Mesendoderm (in vitro differentiated cells): Measurements from ENCODE around the gene PTPRG.
A peak's percentile ranks its signal among the peaks of the same experiment; 100 is the strongest.

Experiments used
- DNase-seq: peaks from one replicate; pipeline ENCODE4 v3.0.0; 2013
- H2AK5ac ChIP-seq: 2 replicates; pipeline ENCODE4 v1.6.1; 2013; ENCODE audit warnings: low read length, inconsistent platforms
- H2BK120ac ChIP-seq: 2 replicates; pipeline ENCODE4 v1.6.1; 2013; ENCODE audit warnings: low read depth, mild to moderate bottlenecking, low read length, moderate library complexity, mixed read lengths
- H2BK15ac ChIP-seq: replicated peaks from 2 replicates; pipeline ENCODE4 v1.6.1; 2013; ENCODE audit warnings: low read depth, mild to moderate bottlenecking, moderate library complexity
- H2BK5ac ChIP-seq: 2 replicates; pipeline ENCODE4 v1.6.1; 2013; ENCODE audit warnings: low read length, inconsistent platforms
- H3K18ac ChIP-seq: 2 replicates; pipeline ENCODE4 v1.6.1; 2013; ENCODE audit warnings: mild to moderate bottlenecking, low read length, mixed read lengths
- H3K23ac ChIP-seq: one replicate; pipeline ENCODE4 v1.6.1; 2013; ENCODE audit warnings: low read length
- H3K27ac ChIP-seq: 2 replicates; pipeline ENCODE4 v1.5.1; 2013; ENCODE audit warnings: low read depth, mild to moderate bottlenecking, inconsistent platforms, low read length, moderate library complexity
- H3K27me3 ChIP-seq: 2 replicates; pipeline ENCODE4 v1.6.1; 2013; ENCODE audit warnings: low read length, control low read depth, mild to moderate bottlenecking, inconsistent platforms; ENCODE audit not compliant: insufficient read depth, poor library complexity
- H3K36me3 ChIP-seq: 2 replicates; pipeline ENCODE4 v1.6.1; 2013; ENCODE audit warnings: low read length, inconsistent platforms; ENCODE audit not compliant: control insufficient read depth, insufficient read depth
- H3K4ac ChIP-seq: one replicate; pipeline ENCODE4 v1.6.1; 2013; ENCODE audit warnings: low read depth, mild to moderate bottlenecking, low read length, moderate library complexity
- H3K4me1 ChIP-seq: 2 replicates; pipeline ENCODE4 v1.6.1; 2013; ENCODE audit warnings: low read depth, low read length, inconsistent platforms; ENCODE audit not compliant: control insufficient read depth
- H3K4me2 ChIP-seq: 2 replicates; pipeline ENCODE4 v1.6.1; 2013; ENCODE audit warnings: low read length
- H3K4me3 ChIP-seq: 2 replicates; pipeline ENCODE4 v1.5.1; 2013; ENCODE audit warnings: mild to moderate bottlenecking, low read length
- H3K56ac ChIP-seq: one replicate; pipeline ENCODE4 v1.6.1; 2013; ENCODE audit warnings: low read length
- H3K79me1 ChIP-seq: 2 replicates; pipeline ENCODE4 v1.6.1; 2013; ENCODE audit warnings: low read length, inconsistent platforms
- H3K79me2 ChIP-seq: 2 replicates; pipeline ENCODE4 v1.6.1; 2013; ENCODE audit warnings: mild to moderate bottlenecking, low read length; ENCODE audit not compliant: control insufficient read depth, insufficient read depth
- H3K9ac ChIP-seq: 2 replicates; pipeline ENCODE4 v1.6.1; 2013; ENCODE audit warnings: low read length, inconsistent platforms
- H4K5ac ChIP-seq: one replicate; pipeline ENCODE4 v1.6.1; 2013; ENCODE audit warnings: low read length
- H4K8ac ChIP-seq: one replicate; pipeline ENCODE4 v1.6.1; 2013; ENCODE audit warnings: low read depth, mild to moderate bottlenecking, control low read depth, low read length, moderate library complexity
- WGBS: extraction: QIAGEN DNeasy Blood & Tissue Kit; methylation state at CpG from one replicate; pipeline ENCODE4 v1.1.7; 2013; ENCODE audit warnings: low lambda C conversion rate, missing lambda C conversion rate; ENCODE audit not compliant: insufficient coverage; ENCODE audit errors: extremely low coverage; 5-methylcytosine and 5-hydroxymethylcytosine counted together

PTPRG gene

GRCh38 chr3:61808999-61809398 lies 247.6 kb downstream of the PTPRG start:
- Histone ChIP-seq H3K4me1 (peaks cover 4% of the 10 kb centered on the region), H3K4me2 (no peak overlapping the region), H3K27me3 (no peaks in the 10 kb centered on the region), H2BK120ac (peak overlapping the region; percentile 45), H3K79me1 (peaks cover 16% of the 10 kb centered on the region), H3K9ac (no peak overlapping the region), H2BK15ac (no peak overlapping the region), H3K36me3 (no peaks in the 10 kb centered on the region), H3K18ac (no peak overlapping the region), H3K4me3 (no peak overlapping the region), H4K5ac (no peak overlapping the region), H4K8ac (no peak overlapping the region), H3K27ac (no peak overlapping the region), H2AK5ac (no peak overlapping the region), H3K23ac (no peak overlapping the region), H3K4ac (no peak overlapping the region), H2BK5ac (no peak overlapping the region), H3K56ac (no peak overlapping the region), H3K79me2 (peaks cover 50% of the 10 kb centered on the region)
- no CpG with 5 or more reads among the region's 1 CpG for WGBS
- DNase-seq: no peak

GRCh38 chr3:61809879-61810278 lies 248.5 kb downstream of the PTPRG start:
- DNase-seq: no peak
- Histone ChIP-seq H3K23ac (no peak overlapping the region), H3K4me1 (peaks cover 4% of the 10 kb centered on the region), H3K27me3 (no peaks in the 10 kb centered on the region), H2BK120ac (no peak overlapping the region), H3K4ac (no peak overlapping the region), H3K18ac (no peak overlapping the region), H3K4me2 (no peak overlapping the region), H3K79me1 (peaks cover 13% of the 10 kb centered on the region), H3K9ac (no peak overlapping the region), H3K56ac (no peak overlapping the region), H4K8ac (no peak overlapping the region), H2BK5ac (no peak overlapping the region), H3K36me3 (no peaks in the 10 kb centered on the region), H3K4me3 (no peak overlapping the region), H3K79me2 (peaks cover 44% of the 10 kb centered on the region), H3K27ac (no peak overlapping the region), H2BK15ac (no peak overlapping the region), H2AK5ac (no peak overlapping the region), H4K5ac (no peak overlapping the region)
- no CpG with 5 or more reads among the region's 1 CpG for WGBS

GRCh38 chr3:61810953-61811497 lies 249.7 kb downstream of the PTPRG start:
- H3K79me1 ChIP-seq: peaks cover 8% of the 10 kb centered on the region
- H2BK15ac ChIP-seq: no peak overlapping the region
- H3K9ac ChIP-seq: no peak overlapping the region
- no CpG with 5 or more reads among the region's 1 CpG for WGBS
- H3K27ac ChIP-seq: no peak overlapping the region
- no peak overlapping the region for H3K4ac ChIP-seq
- no peaks in the 10 kb centered on the region for H3K36me3 ChIP-seq
- no peaks in the 10 kb centered on the region for H3K27me3 ChIP-seq
- H3K18ac ChIP-seq: no peak overlapping the region
- H2BK120ac ChIP-seq: no peak overlapping the region
- H4K8ac ChIP-seq: no peak overlapping the region
- H3K79me2 ChIP-seq: peaks cover 33% of the 10 kb centered on the region
- H4K5ac ChIP-seq: no peak overlapping the region
- H2BK5ac ChIP-seq: no peak overlapping the region
- no peak for DNase-seq
- no peak overlapping the region for H3K4me2 ChIP-seq
- H2AK5ac ChIP-seq: no peak overlapping the region
- H3K4me3 ChIP-seq: no peak overlapping the region
- no peak overlapping the region for H3K23ac ChIP-seq
- H3K4me1 ChIP-seq: peaks cover 2% of the 10 kb centered on the region
- no peak overlapping the region for H3K56ac ChIP-seq

- H3K79me1 ChIP-seq: peaks cover 8% of the 10 kb centered on the region
- no peaks in the 10 kb centered on the region for H3K27me3 ChIP-seq
- no peak overlapping the region for H2AK5ac ChIP-seq
- H3K36me3 ChIP-seq: no peaks in the 10 kb centered on the region
- H3K4me2 ChIP-seq: no peak overlapping the region
- peaks cover 33% of the 10 kb centered on the region for H3K79me2 ChIP-seq
- no peak overlapping the region for H3K4me3 ChIP-seq
- no peak overlapping the region for H3K56ac ChIP-seq
- H2BK15ac ChIP-seq: no peak overlapping the region
- no peak overlapping the region for H3K23ac ChIP-seq
- H3K4me1 ChIP-seq: no peaks in the 10 kb centered on the region
- WGBS: no CpG with 5 or more reads among the region's 3 CpGs
- H3K18ac ChIP-seq: no peak overlapping the region
- DNase-seq: no peak
- no peak overlapping the region for H3K27ac ChIP-seq
- no peak overlapping the region for H3K9ac ChIP-seq
- no peak overlapping the region for H2BK5ac ChIP-seq
- H4K5ac ChIP-seq: no peak overlapping the region
- no peak overlapping the region for H3K4ac ChIP-seq
- no peak overlapping the region for H2BK120ac ChIP-seq
- no peak overlapping the region for H4K8ac ChIP-seq
Measured at GRCh38 chr3:61811652-61812051, 250.3 kb downstream of the PTPRG start.

GRCh38 chr3:61812085-61812484 lies 250.7 kb downstream of the PTPRG start:
- Histone ChIP-seq H3K23ac (no peak overlapping the region), H3K27ac (no peak overlapping the region), H3K79me1 (peaks cover 8% of the 10 kb centered on the region), H3K9ac (no peak overlapping the region), H4K8ac (no peak overlapping the region), H3K4me2 (no peak overlapping the region), H3K4me3 (no peak overlapping the region), H3K36me3 (no peaks in the 10 kb centered on the region), H4K5ac (no peak overlapping the region), H3K79me2 (peaks cover 30% of the 10 kb centered on the region), H3K4me1 (no peaks in the 10 kb centered on the region), H3K18ac (no peak overlapping the region), H2BK120ac (no peak overlapping the region), H2BK5ac (no peak overlapping the region), H3K56ac (no peak overlapping the region), H3K27me3 (no peaks in the 10 kb centered on the region), H2AK5ac (no peak overlapping the region), H2BK15ac (no peak overlapping the region), H3K4ac (no peak overlapping the region)
- no peak for DNase-seq
- no CpG with 5 or more reads among the region's 4 CpGs for WGBS

- Histone ChIP-seq H3K79me1 (peaks cover 10% of the 10 kb centered on the region), H3K4ac (no peak overlapping the region), H3K56ac (no peak overlapping the region), H2BK120ac (no peak overlapping the region), H3K79me2 (peaks cover 30% of the 10 kb centered on the region), H3K18ac (peak overlapping the region; percentile 22), H2AK5ac (no peak overlapping the region), H3K23ac (no peak overlapping the region), H2BK5ac (no peak overlapping the region), H3K4me2 (no peak overlapping the region), H3K27ac (no peak overlapping the region), H3K9ac (no peak overlapping the region), H3K36me3 (no peaks in the 10 kb centered on the region), H3K27me3 (no peaks in the 10 kb centered on the region), H4K5ac (no peak overlapping the region), H4K8ac (no peak overlapping the region), H3K4me3 (no peak overlapping the region), H3K4me1 (no peaks in the 10 kb centered on the region), H2BK15ac (no peak overlapping the region)
- peak; percentile 61 for DNase-seq
- no CpG with 5 or more reads among the region's 3 CpGs for WGBS
Measured at GRCh38 chr3:61812517-61812916, 251.1 kb downstream of the PTPRG start.
